NCI-H1048 (cell line): Measurements from ENCODE around the gene SPATS2L.

Experiments used
- DNase-seq: peaks from one replicate; lab custom pipeline; 2025; lab: John Stamatoyannopoulos, UW

The SPATS2L gene

GRCh38 chr2:200442471-200442870, 136.0 kb downstream of the SPATS2L start:
- DNase-seq: no peak

- DNase-seq: no peak
Observed at GRCh38 chr2:200443376-200443775, 136.9 kb downstream of the SPATS2L start.

GRCh38 chr2:200443916-200444315, 137.4 kb downstream of the SPATS2L start:
- DNase-seq: no peak

GRCh38 chr2:200444530-200444929, 138.0 kb downstream of the SPATS2L start:
- no peak for DNase-seq

GRCh38 chr2:200445284-200445683, 138.8 kb downstream of the SPATS2L start:
- no peak for DNase-seq

- DNase-seq: no peak
Observed at GRCh38 chr2:200446612-200447011, 140.1 kb downstream of the SPATS2L start.

GRCh38 chr2:200447139-200447855, 140.8 kb downstream of the SPATS2L start:
- DNase-seq: no peak

- DNase-seq: no peak
Observed at GRCh38 chr2:200448455-200448854, 142.0 kb downstream of the SPATS2L start.

- DNase-seq: no peak
Observed at GRCh38 chr2:200449149-200449548, 142.7 kb downstream of the SPATS2L start.

- DNase-seq: no peak
Observed at GRCh38 chr2:200450288-200450687, 143.8 kb downstream of the SPATS2L start.

GRCh38 chr2:200451511-200451910, 145.0 kb downstream of the SPATS2L start:
- no peak for DNase-seq

GRCh38 chr2:200452377-200452776, 145.9 kb downstream of the SPATS2L start:
- no peak for DNase-seq

GRCh38 chr2:200453142-200453852, 146.8 kb downstream of the SPATS2L start:
- no peak for DNase-seq

GRCh38 chr2:200453853-200454534, 147.5 kb downstream of the SPATS2L start:
- DNase-seq: no peak

- no peak for DNase-seq
Observed at GRCh38 chr2:200454927-200455801, 148.7 kb downstream of the SPATS2L start.

GRCh38 chr2:200455958-200456421, 149.5 kb downstream of the SPATS2L start:
- DNase-seq: no peak

GRCh38 chr2:200456567-200456966, 150.1 kb downstream of the SPATS2L start:
- DNase-seq: no peak

GRCh38 chr2:200459101-200459500, 152.6 kb downstream of the SPATS2L start:
- DNase-seq: no peak

GRCh38 chr2:200461846-200462710, 155.6 kb downstream of the SPATS2L start:
- no peak for DNase-seq

- no peak for DNase-seq
Observed at GRCh38 chr2:200463452-200463851, 157.0 kb downstream of the SPATS2L start.
